CD4-positive, alpha-beta T cell treated with Interleukin-21 for 1 hour (primary cell): ENCODE measurements around the gene ADAMTS8.
A peak's percentile ranks its signal among the peaks of the same experiment; 100 is the strongest.

Experiments used
- DNase-seq: peaks from one replicate; pipeline ENCODE4 v3.0.0-alpha.2; 2020

ADAMTS8 gene

DNA sequence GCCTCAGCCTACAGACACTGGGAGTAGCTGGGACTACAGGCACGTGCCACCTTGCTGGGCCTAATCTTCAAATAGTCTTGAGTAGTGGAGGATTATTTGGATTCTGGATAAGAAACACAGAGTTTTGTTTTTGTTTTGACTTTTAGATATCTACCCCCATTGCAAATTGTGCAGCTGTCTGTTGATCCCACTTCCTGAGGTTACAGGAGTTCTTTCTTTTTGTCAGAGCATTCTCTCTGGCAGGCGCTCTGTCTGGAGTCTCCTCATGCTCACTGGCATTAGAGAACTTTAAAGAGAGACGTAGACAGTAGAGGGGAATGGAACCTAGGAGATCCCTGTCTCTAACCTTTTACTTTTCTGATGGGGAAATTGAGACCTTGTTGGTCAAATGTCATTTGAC lies 7.8 kb upstream of the ADAMTS8 start:
- DNase-seq = no peak

DNA sequence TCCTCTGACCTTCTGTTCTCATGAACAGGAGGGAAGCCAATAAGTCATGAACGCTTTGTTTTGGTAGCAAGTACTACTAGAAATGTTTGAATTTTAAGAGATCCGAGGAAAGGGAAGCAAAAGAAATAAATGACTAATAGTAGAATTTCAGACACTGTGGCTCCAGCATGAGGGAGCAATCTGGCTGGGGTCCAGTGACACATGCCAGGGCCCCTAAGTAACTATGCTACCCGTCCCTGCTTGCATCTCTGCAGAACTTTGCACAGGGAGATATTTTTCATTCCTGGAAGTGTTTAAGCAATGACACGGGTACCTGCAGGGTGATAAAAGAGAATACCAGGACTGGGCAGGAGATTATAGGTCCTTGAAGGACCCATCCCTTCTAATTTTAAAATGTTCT lies 7.3 kb upstream of the ADAMTS8 start:
- no peak for DNase-seq

- peak; percentile 70 for DNase-seq
Measured at GRCh38 chr11:130434521-130435223, 6.3 kb upstream of the ADAMTS8 start.

DNA sequence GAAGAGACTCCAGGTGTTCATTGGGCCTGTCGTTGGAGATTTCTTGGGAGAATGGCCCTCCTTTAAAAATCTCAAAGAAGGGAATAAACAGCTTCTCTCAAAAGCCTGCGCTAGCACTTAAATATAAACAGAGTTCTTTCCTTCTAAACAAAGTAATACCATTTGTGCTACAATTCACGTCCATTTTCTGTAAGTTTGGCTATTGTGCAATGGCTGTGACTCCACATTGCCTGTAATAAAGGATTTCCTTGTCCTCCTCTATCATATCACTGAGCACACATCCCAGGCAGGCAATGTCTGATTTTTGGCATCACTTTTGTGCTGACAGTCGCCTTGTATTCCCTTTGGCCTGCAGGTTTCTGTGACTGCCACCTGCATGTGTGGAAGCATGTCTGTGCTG lies 4.9 kb upstream of the ADAMTS8 start:
- DNase-seq = no peak

DNA sequence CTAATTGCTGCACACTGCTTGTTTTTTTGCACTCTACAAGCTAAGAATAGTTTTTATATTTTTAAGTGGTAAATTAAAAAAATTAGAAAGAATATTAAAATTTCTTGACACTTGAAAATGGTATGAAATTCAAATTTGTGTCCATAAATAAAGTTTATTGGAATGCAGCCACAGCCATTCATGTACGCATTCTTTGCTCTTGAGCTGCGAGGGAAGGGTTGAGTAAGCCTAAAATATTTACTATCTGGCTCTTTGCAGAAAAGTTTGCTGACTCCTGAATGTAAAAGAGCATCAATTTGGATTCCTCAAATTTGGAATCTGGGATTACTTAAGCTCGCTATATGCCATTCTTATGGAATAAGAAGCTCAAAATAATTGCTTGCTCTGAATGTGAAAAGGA lies 3.4 kb upstream of the ADAMTS8 start:
- DNase-seq = no peak

DNA sequence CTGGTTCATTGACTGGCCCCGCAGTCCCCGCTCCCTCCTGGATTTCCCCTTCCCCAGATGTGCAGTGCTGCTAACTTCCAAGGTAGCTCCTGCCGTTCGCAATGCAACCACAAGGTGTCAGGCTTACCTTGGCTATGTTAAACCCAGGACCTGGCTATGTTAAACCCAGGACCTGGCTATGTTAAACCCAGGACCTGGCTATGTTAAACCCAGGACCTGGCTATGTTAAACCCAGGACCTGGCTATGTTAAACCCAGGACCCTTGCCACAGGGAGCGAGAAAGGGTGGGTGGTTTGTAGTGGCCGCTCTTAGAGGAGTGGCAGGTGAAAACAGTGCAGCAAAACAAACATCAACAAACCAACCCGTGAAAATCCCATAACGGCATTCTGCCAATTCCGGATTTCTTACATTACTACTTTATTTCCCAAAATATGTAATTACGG lies 2.9 kb upstream of the ADAMTS8 start:
- DNase-seq = peak; percentile 76

GRCh38 chr11:130429983-130430382 lies 1.6 kb upstream of the ADAMTS8 start:
- DNase-seq = no peak

- DNase-seq = no peak
Measured at GRCh38 chr11:130429120-130429681, 792 bp upstream of the ADAMTS8 start.

DNA sequence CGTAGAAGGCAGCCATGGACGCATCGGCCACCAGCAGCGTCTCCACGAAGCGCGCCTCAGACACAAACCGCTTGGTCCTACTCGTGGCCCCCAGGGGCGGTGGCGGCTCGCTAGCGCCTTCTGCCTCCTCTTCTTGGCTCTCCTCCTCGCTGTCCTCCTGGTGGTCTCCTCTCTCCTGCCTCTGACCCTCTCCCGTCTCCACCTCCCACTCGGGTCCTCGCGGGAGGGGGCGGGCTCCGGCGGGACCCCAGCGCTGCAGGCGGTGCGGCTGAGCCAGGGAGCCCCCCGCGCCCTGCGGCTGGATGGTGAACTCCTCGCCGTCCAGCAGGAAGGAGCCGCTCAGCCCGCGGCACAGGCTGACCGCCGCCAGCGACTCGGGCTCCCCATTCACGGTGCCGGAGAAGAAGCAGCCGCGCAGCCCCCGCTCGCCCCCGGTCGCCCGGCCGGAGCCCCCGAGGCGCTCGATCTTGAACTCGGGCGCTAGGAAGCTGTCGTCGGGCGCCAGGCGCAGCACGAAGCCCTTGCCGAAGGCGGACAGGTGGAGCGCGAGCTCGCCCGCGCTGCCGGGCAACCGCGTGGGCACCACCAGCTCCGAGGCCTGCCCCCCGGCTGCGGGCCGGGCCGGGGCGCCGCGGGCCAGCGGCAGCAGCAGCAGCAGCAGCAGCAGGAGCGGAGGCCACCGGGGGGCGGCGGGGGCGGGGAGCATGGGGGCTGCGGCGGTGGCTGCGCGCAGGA lies 661 bp downstream of the ADAMTS8 start:
- DNase-seq = no peak

GRCh38 chr11:130426837-130427341 lies 1.5 kb downstream of the ADAMTS8 start:
- no peak for DNase-seq

- no peak for DNase-seq
Measured at GRCh38 chr11:130426223-130426836, 2.1 kb downstream of the ADAMTS8 start.

DNA sequence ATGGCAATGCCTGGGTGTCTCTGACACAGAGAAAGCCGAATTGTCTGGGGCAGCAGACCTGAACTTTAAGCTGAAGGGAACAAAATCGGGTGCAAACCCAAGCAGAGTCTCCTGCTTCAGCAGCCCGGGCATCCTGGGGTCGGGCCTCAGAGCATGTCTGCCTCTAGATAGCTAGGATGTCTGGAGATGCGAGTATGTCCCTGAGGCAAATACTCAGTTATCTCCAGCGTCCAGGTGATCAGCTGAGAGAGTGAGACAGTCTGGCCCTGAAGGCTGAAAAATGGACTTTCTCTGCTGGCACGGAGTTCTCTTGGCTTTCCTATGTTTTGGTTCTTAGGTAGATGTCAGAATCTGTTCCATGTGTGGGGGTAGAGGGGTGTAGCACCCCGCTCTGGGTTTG lies 3.3 kb downstream of the ADAMTS8 start:
- DNase-seq = no peak

DNA sequence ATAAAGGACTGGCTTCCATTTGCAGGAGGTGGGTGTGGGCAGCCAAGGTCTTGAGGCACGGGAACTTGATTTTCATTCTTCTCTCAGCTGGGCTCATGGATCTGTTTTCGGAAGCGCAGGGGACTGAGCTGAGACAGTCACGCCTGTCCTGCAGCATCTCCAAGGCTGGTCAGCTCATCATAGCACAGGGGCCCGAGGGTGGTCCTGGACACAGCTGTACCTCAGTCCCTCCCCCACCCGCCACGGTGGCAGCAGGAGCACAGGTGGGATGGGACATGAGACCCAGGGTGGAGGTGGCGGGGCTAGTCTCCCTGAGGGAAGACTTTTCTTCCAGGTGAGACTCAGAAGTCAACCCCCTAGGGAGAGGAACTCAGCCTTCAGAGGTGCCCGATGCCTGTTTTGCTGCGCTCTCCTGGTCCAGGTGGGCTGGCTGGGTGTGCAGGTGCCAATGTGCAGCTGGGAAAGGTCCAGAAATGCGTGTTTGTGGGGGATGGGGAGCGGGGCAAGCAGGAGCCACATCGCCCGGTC lies 3.7 kb downstream of the ADAMTS8 start:
- DNase-seq = no peak

DNA sequence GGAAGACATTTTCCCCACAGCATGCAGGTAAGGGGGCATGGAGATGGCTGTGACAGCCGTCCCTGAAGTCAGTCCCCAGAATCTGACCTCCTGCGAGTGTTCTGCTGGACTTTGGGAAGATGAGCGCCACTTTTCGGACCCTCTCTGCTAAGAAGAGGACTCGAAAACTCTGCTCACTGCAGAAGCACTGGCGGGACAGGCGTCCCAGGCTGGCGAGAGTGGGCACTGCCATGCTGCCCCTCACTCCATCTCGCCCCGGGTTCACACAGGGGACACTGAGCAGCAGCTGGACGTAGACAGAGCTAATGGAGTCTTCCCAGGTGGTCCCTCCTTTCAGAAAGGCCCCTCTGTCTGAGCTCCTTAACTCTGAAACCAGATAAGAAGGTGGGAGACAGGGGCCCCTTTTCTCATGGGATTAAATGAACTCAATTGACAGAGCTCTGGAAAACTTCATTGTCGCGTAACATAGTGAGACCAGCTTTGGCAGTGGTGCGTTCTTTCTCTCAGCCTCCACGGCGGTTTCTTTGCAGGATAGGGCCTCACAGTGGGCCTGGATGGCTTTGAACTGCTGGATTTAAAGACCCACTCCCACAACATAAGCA lies 4.8 kb downstream of the ADAMTS8 start:
- no peak for DNase-seq

- DNase-seq = no peak
Measured at GRCh38 chr11:130422251-130422995, 6.0 kb downstream of the ADAMTS8 start.

- DNase-seq = no peak
Measured at GRCh38 chr11:130421697-130422096, 6.7 kb downstream of the ADAMTS8 start.

DNA sequence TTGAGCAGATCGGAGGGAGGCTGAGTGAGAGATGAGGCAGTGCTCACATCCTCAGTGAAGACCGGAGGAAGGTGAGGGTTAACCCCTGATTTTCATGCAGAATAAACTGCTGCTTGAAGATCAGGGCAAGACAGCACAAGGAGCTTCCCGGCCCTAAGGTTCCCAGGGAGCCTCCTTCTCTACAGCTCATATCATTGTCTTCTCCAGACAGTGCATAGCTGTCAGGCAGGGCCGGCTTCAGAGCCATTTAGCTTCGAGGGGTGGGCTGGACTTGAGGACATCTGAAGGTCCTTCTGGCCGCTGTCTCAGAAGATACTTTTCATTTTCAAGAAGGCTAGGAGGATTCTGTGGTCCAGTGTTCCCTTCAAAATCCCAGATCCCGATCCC lies 7.2 kb downstream of the ADAMTS8 start:
- no peak for DNase-seq

GRCh38 chr11:130420478-130421198 lies 7.8 kb downstream of the ADAMTS8 start:
- DNase-seq = no peak

- DNase-seq = no peak
Measured at GRCh38 chr11:130418756-130419155, 9.7 kb downstream of the ADAMTS8 start.

- no peak for DNase-seq
Measured at GRCh38 chr11:130418210-130418609, 10.2 kb downstream of the ADAMTS8 start.

DNA sequence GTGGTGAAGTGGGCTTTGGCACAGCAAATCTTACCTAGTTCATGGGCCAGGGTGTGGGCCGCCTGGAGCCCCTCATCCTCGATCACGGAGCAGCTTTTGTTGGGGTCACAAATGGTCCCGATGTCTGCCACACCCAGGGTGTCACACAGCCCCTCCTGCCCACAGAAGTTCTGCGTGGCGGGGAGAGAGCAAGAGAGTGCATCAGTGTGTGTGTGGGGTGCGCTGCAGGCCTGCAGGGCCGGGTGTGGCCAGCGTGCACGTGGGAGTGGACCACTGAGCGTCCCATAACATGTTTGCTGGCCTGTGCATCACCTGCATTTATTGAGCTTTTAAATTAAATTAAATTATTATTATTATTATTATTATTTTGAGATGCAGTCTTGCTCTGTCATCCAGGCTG lies 11.5 kb downstream of the ADAMTS8 start:
- DNase-seq = no peak

DNA sequence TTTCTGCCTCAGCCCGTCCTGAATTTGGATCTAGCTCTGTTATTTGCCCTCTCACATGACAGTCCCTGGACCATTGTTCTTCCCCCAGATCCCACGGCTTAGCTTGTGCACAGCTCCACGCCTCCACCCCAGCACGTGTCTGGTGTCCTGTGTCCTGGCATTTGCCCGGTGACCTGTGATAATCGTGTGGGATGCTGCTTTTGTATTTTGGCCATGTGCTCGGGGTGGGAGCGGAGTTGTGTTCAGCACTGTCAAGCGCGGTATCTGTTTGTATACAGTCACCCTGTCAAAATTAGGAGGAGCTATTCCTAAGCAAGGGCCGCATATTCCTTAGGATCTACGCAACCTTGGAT lies 11.9 kb downstream of the ADAMTS8 start:
- DNase-seq = no peak
